DOHH2 (cell line): ENCODE results near the gene LETM1.

Source experiments
- H3F3A ChIP-seq: fragments of 200-600 bp; sonication (generic), shearing (Covaris generic); 2 replicates; pipeline ENCODE4 v1.6.0; 2016; ENCODE audit warnings: antibody characterized with exemption, mild to moderate bottlenecking; ENCODE audit not compliant: control insufficient read depth, insufficient read depth
- H3K27ac ChIP-seq: fragments of 200-600 bp; sonication (generic); 2 replicates; pipeline ENCODE4 v1.5.1; 2014; ENCODE audit warnings: low read depth, mild to moderate bottlenecking, low read length, moderate library complexity
- H3K27me3 ChIP-seq: fragments of 200-600 bp; sonication (generic); 2 replicates; pipeline ENCODE4 v1.6.1; 2014; ENCODE audit warnings: mild to moderate bottlenecking, low read length, mixed read lengths; ENCODE audit not compliant: control insufficient read depth
- H3K36me3 ChIP-seq: fragments of 200-600 bp; sonication (generic); 2 replicates; pipeline ENCODE4 v1.6.1; 2014; ENCODE audit warnings: mild to moderate bottlenecking, low read length, moderate library complexity, mixed read lengths; ENCODE audit not compliant: control insufficient read depth
- H3K4me1 ChIP-seq: fragments of 200-600 bp; sonication (generic); 2 replicates; pipeline ENCODE4 v1.6.1; 2014; ENCODE audit warnings: mild to moderate bottlenecking, low read length, mixed read lengths; ENCODE audit not compliant: control insufficient read depth
- H3K4me2 ChIP-seq: fragments of 200-600 bp; sonication (generic); 2 replicates; pipeline ENCODE4 v1.6.0; 2014; ENCODE audit warnings: mild to moderate bottlenecking, low read length, moderate library complexity
- H3K4me3 ChIP-seq: fragments of 200-600 bp; sonication (generic); 2 replicates; pipeline ENCODE4 v1.5.1; 2014; ENCODE audit warnings: mild to moderate bottlenecking, low read length, mixed read lengths
- H3K79me2 ChIP-seq: fragments of 200-600 bp; sonication (generic); 2 replicates; pipeline ENCODE4 v1.6.1; 2014; ENCODE audit warnings: mild to moderate bottlenecking, low read length, mixed read lengths; ENCODE audit not compliant: control insufficient read depth
- H3K9me2 ChIP-seq: fragments of 200-600 bp; sonication (generic); replicated peaks from 2 replicates; pipeline ENCODE4 v1.6.1; 2014; ENCODE audit warnings: mild to moderate bottlenecking, low read length, mixed read lengths; ENCODE audit not compliant: control insufficient read depth
- H3K9me3 ChIP-seq: fragments of 200-600 bp; sonication (generic); 2 replicates; pipeline ENCODE4 v1.6.1; 2014; ENCODE audit warnings: antibody characterized with exemption, low read length, mixed read lengths; ENCODE audit not compliant: control insufficient read depth, insufficient read depth
- H4K20me1 ChIP-seq: fragments of 200-600 bp; sonication (generic); 2 replicates; pipeline ENCODE4 v1.6.0; 2014; ENCODE audit warnings: low read depth, mild to moderate bottlenecking, antibody characterized with exemption, low read length, moderate library complexity; ENCODE audit not compliant: control insufficient read depth, insufficient read depth
- CTCF ChIP-seq: fragments of 200-600 bp; sonication (generic); IDR thresholded peaks from one replicate; pipeline ENCODE4 v1.5.1; 2014; ENCODE audit warnings: antibody characterized with exemption, mild to moderate bottlenecking, low read depth, low read length; ENCODE audit not compliant: poor library complexity, severe bottlenecking
- EZH2phosphoT487 ChIP-seq: fragments of 200-600 bp; sonication (generic); IDR thresholded peaks from 2 replicates; pipeline ENCODE4 v1.6.1; 2017; ENCODE audit warnings: borderline replicate concordance, mild to moderate bottlenecking, antibody characterized with exemption, low read length, moderate library complexity, mixed read lengths

LETM1 gene

GRCh38 chr4:1762264-1763010 lies 93.5 kb downstream of the LETM1 start:
- no peak overlapping the region for H3K4me2 ChIP-seq
- H4K20me1 ChIP-seq: peaks cover 4% of the 10 kb centered on the region; the same call in 1 of the 2 replicates
- no peaks in the 10 kb centered on the region for H3K79me2 ChIP-seq
- H3K27ac ChIP-seq: no peak overlapping the region
- H3K9me2 ChIP-seq: no peaks in the 10 kb centered on the region
- no peaks in the 10 kb centered on the region for H3F3A ChIP-seq
- H3K9me3 ChIP-seq: no peaks in the 10 kb centered on the region
- no peak overlapping the region for H3K4me3 ChIP-seq
- H3K27me3 ChIP-seq: peaks cover 22% of the 10 kb centered on the region
- H3K4me1 ChIP-seq: peaks cover 7% of the 10 kb centered on the region
- no peaks in the 10 kb centered on the region for H3K36me3 ChIP-seq
- TF ChIP-seq EZH2phosphoT487 (no peak), CTCF (no peak)
